ENCODE data around the gene CYS1.
"Not testable (repeated sequence)": the region's sequence is repeated elsewhere in the genome, so short reads cannot be mapped to it uniquely, and the experiment has no call there.

Gene CYS1

DNA sequence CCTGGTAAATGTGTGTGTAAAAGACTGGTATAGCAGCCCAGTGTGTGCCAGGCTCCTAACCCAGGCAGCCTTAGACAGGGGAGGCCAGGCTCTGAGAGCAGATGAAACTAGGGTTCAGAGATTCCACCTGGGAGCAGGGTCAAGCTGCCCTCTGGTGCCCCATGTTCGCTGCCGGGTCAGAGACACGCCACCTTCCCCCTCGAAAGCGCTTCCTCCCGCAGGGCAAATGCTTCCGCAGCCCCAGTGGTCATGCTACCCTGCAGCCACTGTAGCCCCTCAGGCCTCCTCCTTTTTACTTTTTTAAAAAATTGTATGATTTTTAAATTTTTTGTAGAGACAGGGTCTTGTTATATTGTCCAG is 47.5 kb downstream of the CYS1 start:
- Histone ChIP-seq H3K27me3 (ENCODE audit: low read depth) (no peaks in the 10 kb centered on the region), H3K36me3 (replicated peaks) (no peaks in the 10 kb centered on the region), H3K4me3 (no peak overlapping the region), H3K4me1 (peaks cover 15% of the 10 kb centered on the region), H3K9me3 (no peaks in the 10 kb centered on the region)
- DNase-seq (ENCODE audit: low spot score in 2 of 2), result no peak
- in situ Hi-C loops (cut with MboI; ENCODE audit: low sequenced_read_pairs), result no loop called here

DNA sequence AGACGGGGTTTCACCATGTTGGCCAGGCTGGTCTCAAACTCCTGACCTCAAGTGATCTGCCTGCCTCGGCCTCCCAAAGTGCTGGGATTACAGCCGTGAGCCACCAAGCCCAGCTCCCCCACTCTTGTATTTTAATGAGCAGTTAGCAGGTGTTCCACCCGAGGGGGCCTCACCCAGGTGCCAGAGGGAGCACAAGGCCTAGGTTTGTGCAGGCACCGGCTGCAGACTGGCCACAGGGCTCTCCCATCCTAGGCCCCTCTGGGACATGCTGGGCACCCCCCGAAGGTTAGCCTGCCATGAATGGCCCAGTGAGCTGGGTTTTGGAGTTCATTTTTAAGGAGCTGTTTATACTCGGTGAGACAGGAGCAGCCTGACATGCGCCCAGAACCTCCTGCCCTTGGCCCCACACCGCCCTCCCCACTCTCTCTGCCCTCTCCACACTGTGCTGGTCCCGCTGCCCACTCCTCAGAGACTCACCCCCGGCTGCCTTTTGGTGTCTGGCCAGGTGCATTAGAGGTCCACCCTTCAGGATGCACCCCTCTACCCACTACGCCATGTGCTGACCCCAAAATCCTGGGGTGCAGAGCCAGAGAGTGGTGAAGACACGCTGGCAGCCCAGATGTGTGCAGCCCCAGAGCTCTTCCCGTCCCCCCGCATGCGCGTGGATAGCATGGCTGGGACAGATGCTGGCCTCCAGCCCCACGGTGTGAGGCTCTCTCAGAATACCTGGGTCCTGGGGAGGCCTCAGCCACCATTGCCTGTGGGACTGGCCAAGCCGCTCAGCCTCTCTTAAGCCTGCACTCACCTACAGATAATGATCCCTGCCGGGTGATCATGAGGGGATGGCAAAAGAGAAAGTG is 48.1 kb downstream of the CYS1 start:
- Histone ChIP-seq H3K4me1 (peaks cover 15% of the 10 kb centered on the region), H3K27me3 (ENCODE audit: low read depth) (no peaks in the 10 kb centered on the region), H3K4me3 (no peak overlapping the region), H3K9me3 (no peaks in the 10 kb centered on the region), H3K36me3 (replicated peaks) (no peaks in the 10 kb centered on the region)
- no peak for DNase-seq (ENCODE audit: low spot score in 2 of 2)
- in situ Hi-C loops (cut with MboI; ENCODE audit: low sequenced_read_pairs), result no loop called here

DNA sequence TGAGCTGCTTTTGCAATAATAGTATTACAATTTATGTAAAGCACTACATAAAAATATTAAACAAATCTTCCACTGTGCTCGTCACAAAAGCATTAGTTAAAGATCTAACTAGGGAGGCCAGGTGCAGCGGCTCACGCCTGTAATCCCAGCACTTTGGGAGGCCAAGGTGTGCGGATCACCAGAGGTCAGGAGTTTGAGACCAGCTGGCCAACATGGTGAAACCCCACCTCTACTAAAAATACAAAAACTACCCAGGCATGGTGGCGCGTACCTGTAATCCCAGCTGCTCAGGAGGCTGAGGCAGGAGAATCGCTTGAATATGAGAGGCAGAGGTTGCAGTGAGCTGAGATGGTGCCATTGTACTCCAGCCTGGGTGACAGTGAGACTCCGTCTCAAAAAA is 49.4 kb downstream of the CYS1 start:
- H3K4me3 ChIP-seq; H3K36me3 ChIP-seq (replicated peaks); DNase-seq (ENCODE audit: low spot score in 2 of 2); in situ Hi-C loops (cut with MboI; ENCODE audit: low sequenced_read_pairs); H3K27me3 ChIP-seq (ENCODE audit: low read depth); H3K9me3 ChIP-seq: not testable (repeated sequence)
- H3K4me1 ChIP-seq, result peaks cover 15% of the 10 kb centered on the region

DNA sequence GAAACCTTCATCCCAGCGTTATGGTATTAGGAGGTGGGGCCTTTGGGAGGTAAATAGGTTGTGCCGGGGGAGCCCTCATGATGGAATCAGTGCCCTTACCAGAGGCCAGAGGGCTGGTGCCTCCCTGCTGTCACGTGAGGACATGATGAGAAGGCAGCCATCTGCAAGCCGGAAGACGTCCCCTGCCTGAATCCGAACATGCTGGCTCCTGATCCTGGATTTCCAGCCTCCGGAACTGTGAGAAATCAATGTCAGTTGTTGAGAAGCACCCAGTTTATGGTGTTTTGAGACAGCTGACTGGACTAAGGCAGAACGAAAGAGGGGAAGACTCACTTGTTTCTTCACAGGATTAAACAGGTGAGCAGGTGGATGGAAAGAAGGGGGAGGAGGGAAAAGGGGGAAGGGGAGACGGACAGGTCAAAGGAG is 49.9 kb downstream of the CYS1 start:
- in situ Hi-C loops (cut with MboI; ENCODE audit: low sequenced_read_pairs), result no loop called here
- Histone ChIP-seq H3K4me3 (no peak overlapping the region), H3K9me3 (no peaks in the 10 kb centered on the region), H3K4me1 (peaks cover 15% of the 10 kb centered on the region), H3K36me3 (replicated peaks) (no peaks in the 10 kb centered on the region), H3K27me3 (ENCODE audit: low read depth) (no peaks in the 10 kb centered on the region)
- no peak for DNase-seq (ENCODE audit: low spot score in 2 of 2)

DNA sequence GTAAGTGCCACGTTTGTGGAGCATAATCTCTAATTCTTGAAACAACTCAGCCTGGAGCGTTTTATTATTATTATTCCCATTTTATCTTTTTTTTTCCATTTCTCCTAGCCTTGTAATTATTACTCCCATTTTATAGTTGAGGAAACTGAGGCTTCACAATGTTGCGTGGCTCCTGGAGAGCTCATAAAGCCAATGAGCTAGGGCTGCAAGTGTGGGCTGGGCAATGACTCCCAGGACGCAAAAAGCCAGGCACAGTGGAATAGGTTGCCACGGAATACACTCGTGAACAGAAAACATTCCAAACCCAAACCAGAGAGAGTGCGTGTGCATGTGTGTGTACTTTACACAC is 50.4 kb downstream of the CYS1 start:
- Histone ChIP-seq H3K9me3 (no peaks in the 10 kb centered on the region), H3K27me3 (ENCODE audit: low read depth) (no peaks in the 10 kb centered on the region), H3K36me3 (replicated peaks) (no peaks in the 10 kb centered on the region), H3K4me1 (peaks cover 15% of the 10 kb centered on the region), H3K4me3 (no peak overlapping the region; the same call in 1 of the 2 replicates)
- DNase-seq (ENCODE audit: low spot score in 2 of 2), result no peak
- in situ Hi-C loops (cut with MboI; ENCODE audit: low sequenced_read_pairs), result no loop called here

DNA sequence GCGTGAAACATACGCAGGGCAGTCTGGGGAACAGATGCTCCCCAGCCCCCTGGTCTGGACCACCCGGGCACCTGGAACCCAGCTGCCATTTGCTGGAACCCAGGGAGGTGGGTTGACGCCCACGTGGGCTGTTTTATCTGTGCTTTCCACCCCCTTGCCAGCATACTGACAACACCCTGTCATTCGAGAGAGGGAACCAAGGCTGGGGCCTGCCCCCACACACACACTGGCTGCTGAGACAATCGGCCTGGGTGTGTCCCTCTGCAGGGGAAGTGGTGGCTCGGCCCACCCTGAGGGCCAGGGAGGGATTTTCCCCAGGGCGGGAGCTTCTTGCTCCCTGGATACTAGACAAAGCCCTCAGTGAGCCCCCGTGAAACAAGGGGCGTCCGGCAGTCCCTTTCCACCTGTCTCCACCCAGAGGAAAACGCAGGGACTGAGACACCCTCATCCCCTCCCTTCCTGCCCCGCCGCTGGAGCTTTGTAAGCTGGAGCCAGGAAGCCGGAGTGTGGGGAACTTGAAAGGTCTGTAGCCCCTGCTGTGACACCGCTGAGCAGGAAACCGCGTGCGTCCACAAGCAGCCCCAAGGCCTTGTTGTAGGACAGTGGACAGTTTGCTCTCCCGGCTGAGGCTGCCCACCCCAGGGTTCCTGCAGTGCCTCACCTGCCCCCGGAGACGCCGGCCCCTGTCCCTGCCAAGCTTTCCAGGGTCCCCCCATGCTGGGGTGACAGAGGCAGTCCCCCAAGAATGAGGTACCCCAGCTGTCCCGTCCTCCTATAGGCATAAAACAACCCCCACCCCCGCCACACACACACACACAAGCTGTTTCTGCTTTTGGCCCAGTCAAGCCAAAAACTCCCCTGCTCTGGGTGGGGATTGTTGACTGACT is 51.0 kb downstream of the CYS1 start:
- no peaks in the 10 kb centered on the region for H3K9me3 ChIP-seq
- H3K4me3 ChIP-seq, result peak overlapping the region; percentile 17
- DNase-seq (ENCODE audit: low spot score in 2 of 2), result peak; percentile 35 to 78
- H3K36me3 ChIP-seq (replicated peaks), result no peaks in the 10 kb centered on the region
- H3K4me1 ChIP-seq, result peaks cover 15% of the 10 kb centered on the region
- no peaks in the 10 kb centered on the region for H3K27me3 ChIP-seq (ENCODE audit: low read depth)
- in situ Hi-C loops (cut with MboI; ENCODE audit: low sequenced_read_pairs), result no loop called here

DNA sequence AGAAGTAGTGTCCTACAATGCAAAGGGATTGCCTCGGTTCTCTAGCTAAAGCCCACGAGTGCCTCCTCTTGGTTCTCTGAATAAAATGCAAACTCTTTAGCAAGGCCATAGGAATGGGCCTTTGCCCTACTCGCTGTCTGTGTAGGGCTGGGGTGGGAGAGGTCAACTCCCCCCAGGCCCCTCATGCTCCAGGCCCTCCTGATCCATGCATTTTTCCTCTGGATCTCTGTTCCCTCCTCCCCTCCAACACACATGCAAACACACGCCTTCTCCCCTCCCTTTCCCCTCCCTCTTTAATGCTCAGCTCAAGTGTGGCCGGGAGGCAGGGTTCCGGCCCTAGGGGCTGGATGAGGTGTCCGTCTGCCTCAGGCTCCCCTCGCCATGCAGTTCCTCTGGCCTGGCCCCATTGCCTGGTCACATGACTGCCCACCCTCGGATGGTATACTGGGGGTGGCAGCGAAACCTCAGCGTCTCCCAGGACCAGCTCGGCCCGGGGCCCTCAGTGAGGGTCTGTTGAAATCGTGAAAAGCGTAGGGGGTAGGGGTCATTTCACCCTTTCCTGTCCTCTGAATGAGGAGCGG is 51.7 kb downstream of the CYS1 start:
- DNase-seq (ENCODE audit: low spot score in 2 of 2), result no peak
- Histone ChIP-seq H3K9me3 (no peaks in the 10 kb centered on the region), H3K27me3 (ENCODE audit: low read depth) (no peaks in the 10 kb centered on the region), H3K4me3 (no peak overlapping the region), H3K4me1 (peaks cover 15% of the 10 kb centered on the region), H3K36me3 (replicated peaks) (no peaks in the 10 kb centered on the region)
- in situ Hi-C loops (cut with MboI; ENCODE audit: low sequenced_read_pairs), result no loop called here

DNA sequence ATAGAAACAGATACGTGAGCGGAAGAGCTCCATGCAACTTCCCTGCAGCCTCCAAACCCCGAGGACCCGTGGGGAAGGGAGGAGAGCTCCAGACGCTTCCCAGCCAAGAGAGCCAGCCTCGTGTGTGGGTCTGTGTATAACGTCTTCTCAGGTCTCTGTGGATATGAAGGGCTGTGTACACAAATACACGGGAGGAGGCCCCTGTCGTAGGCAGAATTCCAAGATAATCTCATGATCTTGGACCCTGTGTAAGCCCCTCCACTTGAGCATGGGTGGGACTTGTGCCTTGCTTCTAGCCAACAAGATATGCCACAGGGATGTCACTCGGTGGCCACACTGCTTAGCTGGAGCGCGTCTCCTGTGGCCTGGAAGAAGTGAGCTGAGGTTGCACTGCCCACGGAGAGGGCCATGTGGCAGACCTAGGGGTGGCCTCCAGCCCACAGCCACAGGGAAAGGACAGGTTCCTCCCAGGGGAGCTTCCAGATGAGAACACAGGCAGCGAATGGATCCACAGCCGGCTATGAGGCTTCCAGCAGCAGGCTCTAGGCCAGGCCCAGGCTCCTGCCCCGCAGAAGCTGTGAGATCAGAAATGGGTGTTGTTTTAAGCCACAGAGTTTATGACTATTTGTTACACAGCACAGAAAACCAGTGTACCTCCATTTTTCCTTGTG is 52.4 kb downstream of the CYS1 start:
- H3K36me3 ChIP-seq (replicated peaks), result no peaks in the 10 kb centered on the region
- H3K27me3 ChIP-seq (ENCODE audit: low read depth), result no peaks in the 10 kb centered on the region
- no peak for DNase-seq (ENCODE audit: low spot score in 2 of 2)
- peaks cover 15% of the 10 kb centered on the region for H3K4me1 ChIP-seq
- H3K9me3 ChIP-seq, result no peaks in the 10 kb centered on the region
- no peak overlapping the region for H3K4me3 ChIP-seq
- in situ Hi-C loops (cut with MboI; ENCODE audit: low sequenced_read_pairs), result no loop called here

DNA sequence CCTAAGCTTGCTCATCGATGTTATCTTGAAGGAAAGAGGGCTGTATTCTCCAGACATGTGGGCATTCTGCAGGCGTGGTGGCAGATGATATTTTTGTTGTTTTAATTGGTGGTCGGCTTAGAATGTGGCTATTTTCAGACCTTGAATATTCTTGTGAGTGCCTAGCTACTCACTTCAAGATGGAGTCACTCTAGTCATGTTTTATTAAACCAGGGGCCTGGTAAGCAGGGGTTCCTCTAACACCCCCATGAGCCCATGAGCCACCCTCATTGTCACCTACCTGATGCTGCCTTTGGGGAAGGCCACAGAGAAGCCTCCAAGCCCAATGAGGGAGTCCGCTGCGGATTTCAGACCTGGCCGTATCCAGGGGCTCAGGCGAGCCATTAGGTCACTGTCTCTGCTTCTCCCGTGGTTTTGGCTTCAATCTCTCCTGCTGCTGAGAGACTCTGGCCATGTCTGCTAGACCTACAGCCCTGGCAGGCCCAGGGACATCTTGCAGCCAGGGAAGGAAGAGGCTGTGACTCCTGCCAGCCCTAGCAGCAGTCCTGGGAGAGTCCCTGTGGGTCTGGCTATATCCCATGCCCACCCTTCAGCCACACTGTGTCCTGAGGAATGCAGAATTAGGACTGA is 53.2 kb downstream of the CYS1 start:
- H3K36me3 ChIP-seq (replicated peaks), result no peaks in the 10 kb centered on the region
- no peaks in the 10 kb centered on the region for H3K9me3 ChIP-seq
- H3K4me1 ChIP-seq, result peaks cover 15% of the 10 kb centered on the region
- no peak for DNase-seq (ENCODE audit: low spot score in 2 of 2)
- no peaks in the 10 kb centered on the region for H3K27me3 ChIP-seq (ENCODE audit: low read depth)
- in situ Hi-C loops (cut with MboI; ENCODE audit: low sequenced_read_pairs), result no loop called here
- no peak overlapping the region for H3K4me3 ChIP-seq

DNA sequence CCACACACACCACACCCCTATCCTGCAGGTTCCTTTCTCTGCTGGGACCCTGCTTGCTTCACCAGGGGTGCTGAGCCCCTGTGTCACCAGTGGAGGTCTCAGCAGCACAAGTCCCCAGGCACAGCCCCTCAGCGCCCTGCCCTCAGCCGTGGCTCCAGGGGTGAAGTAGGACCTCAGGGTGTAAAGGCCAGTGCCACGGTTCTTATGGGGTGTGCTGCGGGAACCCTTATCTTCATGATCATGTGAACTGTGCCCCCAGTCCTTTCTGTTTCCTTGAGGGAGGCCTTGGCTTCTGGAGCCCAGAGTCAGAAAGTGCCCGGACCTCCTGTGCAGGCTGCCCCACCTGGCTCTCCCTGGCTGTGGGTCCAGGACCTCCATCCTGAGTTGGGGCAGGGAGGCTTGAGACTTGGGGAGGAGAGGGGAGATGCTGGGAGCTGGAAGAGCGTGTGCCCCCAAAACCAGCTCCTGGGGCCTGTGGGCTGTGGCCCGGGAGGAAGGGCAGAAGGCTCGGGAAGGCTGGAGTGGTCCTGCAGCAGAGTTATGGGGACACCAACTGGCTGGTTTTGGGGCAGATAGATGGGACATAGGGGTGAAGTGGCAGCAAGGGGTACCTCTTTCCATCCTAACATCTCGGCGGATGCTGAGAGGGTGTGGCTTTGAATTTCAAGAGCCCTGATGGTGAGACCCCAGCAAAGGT is 57.1 kb downstream of the CYS1 start:
- no peaks in the 10 kb centered on the region for H3K36me3 ChIP-seq (replicated peaks)
- in situ Hi-C loops (cut with MboI; ENCODE audit: low sequenced_read_pairs), result no loop called here
- H3K9me3 ChIP-seq, result no peaks in the 10 kb centered on the region
- no peak for DNase-seq (ENCODE audit: low spot score in 2 of 2)
- H3K4me1 ChIP-seq, result no peaks in the 10 kb centered on the region
- 0 out of 2 replicates have a peak, but pooled peaks cover 2% of the 10 kb centered on the region for H3K27me3 ChIP-seq (ENCODE audit: low read depth)
- H3K4me3 ChIP-seq, result no peak overlapping the region

DNA sequence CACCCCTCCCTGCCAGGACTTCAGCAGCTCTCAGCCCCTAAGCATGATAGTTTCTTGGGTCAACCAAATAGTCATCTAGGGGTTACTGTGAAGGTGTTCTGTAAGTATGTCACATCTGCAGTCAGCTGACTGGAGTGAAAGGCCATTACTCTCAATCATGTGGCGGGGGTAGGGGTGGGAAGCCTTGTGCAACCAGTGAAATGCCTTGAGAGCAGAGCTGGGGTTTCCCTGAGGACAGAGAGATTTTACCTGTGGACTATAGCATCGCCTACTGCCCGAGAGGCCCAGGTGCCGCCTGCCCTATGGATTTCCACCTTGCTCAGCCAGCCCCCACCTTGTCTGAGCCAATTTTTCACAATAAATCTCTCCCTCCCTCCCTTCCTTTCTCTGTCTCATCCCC is 57.8 kb downstream of the CYS1 start:
- Histone ChIP-seq H3K27me3 (ENCODE audit: low read depth) (0 out of 2 replicates have a peak, but pooled peaks cover 2% of the 10 kb centered on the region), H3K9me3 (no peaks in the 10 kb centered on the region), H3K36me3 (replicated peaks) (no peaks in the 10 kb centered on the region), H3K4me3 (no peak overlapping the region), H3K4me1 (no peaks in the 10 kb centered on the region)
- no peak for DNase-seq (ENCODE audit: low spot score in 2 of 2)
- in situ Hi-C loops (cut with MboI; ENCODE audit: low sequenced_read_pairs), result no loop called here

DNA sequence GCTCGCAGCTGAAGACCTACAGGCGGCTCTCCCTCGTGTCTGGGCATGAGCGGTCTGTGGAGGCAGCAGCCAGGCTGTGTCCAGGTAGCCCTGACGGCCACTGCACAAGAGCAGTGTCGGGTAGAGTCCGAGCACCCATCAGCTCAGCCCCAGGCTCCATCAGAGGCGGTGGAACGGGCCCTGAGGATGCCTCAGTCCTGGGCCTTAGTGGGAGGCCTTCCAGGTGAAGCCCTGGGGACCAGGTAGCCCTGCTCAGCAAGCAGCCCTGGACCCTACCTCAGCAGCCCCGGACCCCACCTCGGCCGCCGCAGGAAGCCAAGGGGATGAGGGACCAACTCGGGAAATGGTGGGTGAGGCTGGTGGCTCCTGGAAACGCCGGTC is 58.2 kb downstream of the CYS1 start:
- Histone ChIP-seq H3K9me3 (no peaks in the 10 kb centered on the region), H3K4me3 (no peak overlapping the region), H3K4me1 (no peaks in the 10 kb centered on the region), H3K27me3 (ENCODE audit: low read depth) (0 out of 2 replicates have a peak, but pooled peaks cover 2% of the 10 kb centered on the region), H3K36me3 (replicated peaks) (no peaks in the 10 kb centered on the region)
- DNase-seq (ENCODE audit: low spot score in 2 of 2), result no peak
- in situ Hi-C loops (cut with MboI; ENCODE audit: low sequenced_read_pairs), result no loop called here
